Measurements from ENCODE around the gene CELA2B.

DNA sequence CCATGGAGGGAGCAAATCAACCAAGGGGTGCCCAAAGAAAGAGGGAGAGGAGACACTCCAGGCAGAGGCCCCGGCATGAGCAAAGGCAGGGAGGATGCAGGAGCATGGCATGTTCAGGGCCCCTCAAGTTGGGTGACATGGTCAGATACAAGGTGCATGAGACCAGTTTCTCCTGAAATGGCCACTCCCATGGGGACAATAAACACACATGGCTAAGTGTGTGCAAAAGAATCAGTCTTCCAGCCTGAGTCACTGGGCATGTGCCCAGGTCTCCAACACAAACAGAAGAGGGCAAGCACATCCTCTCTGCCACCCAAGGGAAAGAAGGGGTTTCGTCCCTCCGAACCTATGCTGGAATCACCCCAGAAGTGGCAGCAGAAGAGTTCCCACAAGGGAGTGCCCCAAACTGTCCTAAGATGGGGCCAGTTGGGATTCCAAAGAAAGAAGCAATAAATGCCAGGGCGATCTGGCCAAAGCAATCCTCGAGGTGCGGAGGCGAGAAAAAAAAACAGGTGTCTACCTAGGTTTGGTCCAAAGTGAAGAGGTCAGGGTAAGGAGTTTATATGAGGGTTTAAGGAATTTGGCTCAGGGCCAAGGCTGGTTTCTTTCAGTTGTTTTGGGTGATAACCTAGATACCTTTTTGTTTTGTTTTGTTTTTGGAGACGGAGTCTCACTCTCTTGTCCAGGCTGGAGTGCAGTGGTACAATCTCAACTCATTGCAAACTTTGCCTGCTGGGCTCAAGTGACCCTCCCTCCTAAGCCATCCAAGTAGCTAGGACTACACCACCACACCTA is 34.9 kb downstream of the CELA2B start:
- TF ChIP-seq EP300 (IDR thresholded peaks at IDR 0.05), result no peak
- TF ChIP-seq, protein P1, sequence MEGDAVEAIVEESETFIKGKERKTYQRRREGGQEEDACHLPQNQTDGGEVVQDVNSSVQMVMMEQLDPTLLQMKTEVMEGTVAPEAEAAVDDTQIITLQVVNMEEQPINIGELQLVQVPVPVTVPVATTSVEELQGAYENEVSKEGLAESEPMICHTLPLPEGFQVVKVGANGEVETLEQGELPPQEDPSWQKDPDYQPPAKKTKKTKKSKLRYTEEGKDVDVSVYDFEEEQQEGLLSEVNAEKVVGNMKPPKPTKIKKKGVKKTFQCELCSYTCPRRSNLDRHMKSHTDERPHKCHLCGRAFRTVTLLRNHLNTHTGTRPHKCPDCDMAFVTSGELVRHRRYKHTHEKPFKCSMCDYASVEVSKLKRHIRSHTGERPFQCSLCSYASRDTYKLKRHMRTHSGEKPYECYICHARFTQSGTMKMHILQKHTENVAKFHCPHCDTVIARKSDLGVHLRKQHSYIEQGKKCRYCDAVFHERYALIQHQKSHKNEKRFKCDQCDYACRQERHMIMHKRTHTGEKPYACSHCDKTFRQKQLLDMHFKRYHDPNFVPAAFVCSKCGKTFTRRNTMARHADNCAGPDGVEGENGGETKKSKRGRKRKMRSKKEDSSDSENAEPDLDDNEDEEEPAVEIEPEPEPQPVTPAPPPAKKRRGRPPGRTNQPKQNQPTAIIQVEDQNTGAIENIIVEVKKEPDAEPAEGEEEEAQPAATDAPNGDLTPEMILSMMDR (IDR thresholded peaks at IDR 0.05), result no peak
- no peak for TF ChIP-seq POLR2A (IDR thresholded peaks at IDR 0.05)
